ENCODE data around the gene HIVEP3.

Gene HIVEP3

DNA sequence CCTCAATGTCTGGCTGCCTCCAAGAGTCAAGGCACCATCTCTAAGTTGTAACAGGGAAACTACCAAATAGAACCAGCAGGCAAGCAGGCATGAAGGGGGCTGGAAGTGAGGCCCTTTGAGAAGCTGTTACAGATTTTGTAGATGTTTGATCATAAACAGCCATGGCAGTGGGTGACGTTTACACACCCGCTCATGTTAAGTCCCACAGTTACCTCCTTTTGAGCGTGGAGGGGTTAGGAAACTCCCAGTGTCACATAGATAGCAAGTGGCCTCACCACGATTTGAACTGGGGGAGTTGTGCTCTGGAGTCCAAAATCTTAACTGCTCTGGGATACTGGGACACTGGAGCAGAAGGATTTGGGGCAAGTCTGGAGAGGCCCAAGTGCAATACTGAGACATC lies 192.4 kb downstream of the HIVEP3 start:
- no peaks in the 10 kb centered on the region for H3K4me1 ChIP-seq (ENCODE audit: control insufficient read depth, insufficient read depth, low read length)
- H3K27ac ChIP-seq (ENCODE audit: extremely low read depth, low read depth, low read length) = no peak overlapping the region
- no peak overlapping the region for H3K4me3 ChIP-seq (ENCODE audit: low read depth, low read length)
- CTCF ChIA-PET = no interaction called here
- no peak for TF ChIP-seq ZNF24 (tag by site-specific recombination; IDR thresholded peaks at IDR 0.05)
- TF ChIP-seq ZNF138 (tag by site-specific recombination; IDR thresholded peaks at IDR 0.05; ENCODE audit: borderline replicate concordance) = no peak
- TF ChIP-seq, protein P1, sequence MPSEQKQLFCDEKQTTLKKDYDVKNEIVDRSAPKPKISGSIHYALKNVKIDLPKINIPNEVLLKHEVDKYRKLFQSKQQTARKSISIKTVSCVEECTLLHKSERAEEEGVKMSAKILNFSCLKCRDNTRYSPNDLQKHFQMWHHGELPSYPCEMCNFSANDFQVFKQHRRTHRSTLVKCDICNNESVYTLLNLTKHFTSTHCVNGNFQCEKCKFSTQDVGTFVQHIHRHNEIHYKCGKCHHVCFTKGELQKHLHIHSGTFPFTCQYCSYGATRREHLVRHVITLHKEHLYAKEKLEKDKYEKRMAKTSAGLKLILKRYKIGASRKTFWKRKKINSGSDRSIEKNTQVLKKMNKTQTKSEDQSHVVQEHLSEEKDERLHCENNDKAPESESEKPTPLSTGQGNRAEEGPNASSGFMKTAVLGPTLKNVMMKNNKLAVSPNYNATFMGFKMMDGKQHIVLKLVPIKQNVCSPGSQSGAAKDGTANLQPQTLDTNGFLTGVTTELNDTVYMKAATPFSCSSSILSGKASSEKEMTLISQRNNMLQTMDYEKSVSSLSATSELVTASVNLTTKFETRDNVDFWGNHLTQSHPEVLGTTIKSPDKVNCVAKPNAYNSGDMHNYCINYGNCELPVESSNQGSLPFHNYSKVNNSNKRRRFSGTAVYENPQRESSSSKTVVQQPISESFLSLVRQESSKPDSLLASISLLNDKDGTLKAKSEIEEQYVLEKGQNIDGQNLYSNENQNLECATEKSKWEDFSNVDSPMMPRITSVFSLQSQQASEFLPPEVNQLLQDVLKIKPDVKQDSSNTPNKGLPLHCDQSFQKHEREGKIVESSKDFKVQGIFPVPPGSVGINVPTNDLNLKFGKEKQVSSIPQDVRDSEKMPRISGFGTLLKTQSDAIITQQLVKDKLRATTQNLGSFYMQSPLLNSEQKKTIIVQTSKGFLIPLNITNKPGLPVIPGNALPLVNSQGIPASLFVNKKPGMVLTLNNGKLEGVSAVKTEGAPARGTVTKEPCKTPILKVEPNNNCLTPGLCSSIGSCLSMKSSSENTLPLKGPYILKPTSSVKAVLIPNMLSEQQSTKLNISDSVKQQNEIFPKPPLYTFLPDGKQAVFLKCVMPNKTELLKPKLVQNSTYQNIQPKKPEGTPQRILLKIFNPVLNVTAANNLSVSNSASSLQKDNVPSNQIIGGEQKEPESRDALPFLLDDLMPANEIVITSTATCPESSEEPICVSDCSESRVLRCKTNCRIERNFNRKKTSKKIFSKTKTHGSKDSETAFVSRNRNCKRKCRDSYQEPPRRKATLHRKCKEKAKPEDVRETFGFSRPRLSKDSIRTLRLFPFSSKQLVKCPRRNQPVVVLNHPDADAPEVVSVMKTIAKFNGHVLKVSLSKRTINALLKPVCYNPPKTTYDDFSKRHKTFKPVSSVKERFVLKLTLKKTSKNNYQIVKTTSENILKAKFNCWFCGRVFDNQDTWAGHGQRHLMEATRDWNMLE (tag by site-specific recombination; conservative IDR thresholded peaks at IDR 0.05; ENCODE audit: low read depth) = no peak
- TF ChIP-seq ZNF600 (tag by site-specific recombination; IDR thresholded peaks at IDR 0.05) = no peak
- no peak for TF ChIP-seq ZNF670 (tag by site-specific recombination; IDR thresholded peaks at IDR 0.05; ENCODE audit: low read depth)
- TF ChIP-seq ZNF777 (tag by site-specific recombination; IDR thresholded peaks at IDR 0.05; ENCODE audit: borderline replicate concordance) = no peak
- TF ChIP-seq ZFP69B (tag by site-specific recombination; IDR thresholded peaks at IDR 0.05) = no peak
- TF ChIP-seq, protein P2, sequence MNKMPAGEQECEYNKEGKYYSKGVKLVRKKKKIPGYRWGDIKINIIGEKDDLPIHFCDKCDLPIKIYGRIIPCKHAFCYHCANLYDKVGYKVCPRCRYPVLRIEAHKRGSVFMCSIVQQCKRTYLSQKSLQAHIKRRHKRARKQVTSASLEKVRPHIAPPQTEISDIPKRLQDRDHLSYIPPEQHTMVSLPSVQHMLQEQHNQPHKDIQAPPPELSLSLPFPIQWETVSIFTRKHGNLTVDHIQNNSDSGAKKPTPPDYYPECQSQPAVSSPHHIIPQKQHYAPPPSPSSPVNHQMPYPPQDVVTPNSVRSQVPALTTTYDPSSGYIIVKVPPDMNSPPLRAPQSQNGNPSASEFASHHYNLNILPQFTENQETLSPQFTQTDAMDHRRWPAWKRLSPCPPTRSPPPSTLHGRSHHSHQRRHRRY (tag by site-specific recombination; IDR thresholded peaks at IDR 0.05) = no peak
- TF ChIP-seq ZNF768 (tag by site-specific recombination; IDR thresholded peaks at IDR 0.05) = no peak
- no peak for TF ChIP-seq ZNF354C (tag by site-specific recombination; IDR thresholded peaks at IDR 0.05; ENCODE audit: borderline replicate concordance, low read depth)
- TF ChIP-seq, protein P3, sequence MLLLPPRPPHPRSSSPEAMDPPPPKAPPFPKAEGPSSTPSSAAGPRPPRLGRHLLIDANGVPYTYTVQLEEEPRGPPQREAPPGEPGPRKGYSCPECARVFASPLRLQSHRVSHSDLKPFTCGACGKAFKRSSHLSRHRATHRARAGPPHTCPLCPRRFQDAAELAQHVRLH (tag by site-specific recombination; IDR thresholded peaks at IDR 0.05) = no peak
- TF ChIP-seq ZNF791 (tag by site-specific recombination; IDR thresholded peaks at IDR 0.05) = no peak
- no peak for TF ChIP-seq ZNF211 (tag by site-specific recombination; IDR thresholded peaks at IDR 0.05; ENCODE audit: low read depth)
- no peak for TF ChIP-seq FEZF1 (tag by site-specific recombination; IDR thresholded peaks at IDR 0.05)
- TF ChIP-seq ZBTB7A (tag by site-specific recombination; IDR thresholded peaks at IDR 0.05; ENCODE audit: low read depth) = no peak
- no peak for TF ChIP-seq ZNF248 (tag by site-specific recombination; IDR thresholded peaks at IDR 0.05)
- TF ChIP-seq ZNF560 (tag by site-specific recombination; IDR thresholded peaks at IDR 0.05; ENCODE audit: borderline replicate concordance) = no peak
- no peak for TF ChIP-seq ZNF10 (tag by site-specific recombination; IDR thresholded peaks at IDR 0.05)
- POLR2A ChIA-PET = no interaction called here
- H3K36me3 ChIP-seq (ENCODE audit: control insufficient read depth in 2 of 2, insufficient read depth in 1 of 2, low read length in 2 of 2) = no peaks in the 10 kb centered on the region
- H3K9me3 ChIP-seq (ENCODE audit: control insufficient read depth, insufficient read depth, low read depth, low read length) = no peaks in the 10 kb centered on the region

DNA sequence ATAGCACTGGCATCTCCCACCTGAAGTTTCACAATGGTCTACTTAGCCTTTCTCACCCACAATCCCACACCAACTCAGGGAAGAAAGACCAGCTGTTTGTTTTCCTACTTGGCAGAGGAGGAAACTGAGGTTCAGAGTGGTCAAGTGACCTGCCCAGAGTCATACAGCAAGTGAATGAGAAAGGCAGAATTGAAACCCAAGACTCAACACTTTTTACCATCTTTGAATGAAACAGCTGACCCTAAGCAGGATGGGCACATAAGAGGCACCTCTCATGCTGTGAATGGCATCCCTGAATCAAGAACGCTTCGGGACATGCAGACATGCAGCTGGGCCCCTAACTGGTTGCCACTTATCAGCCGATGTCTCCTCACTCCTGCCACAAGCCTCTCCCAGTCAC lies 193.8 kb downstream of the HIVEP3 start:
- CTCF ChIA-PET = no interaction called here
- TF ChIP-seq ZBTB7A (tag by site-specific recombination; IDR thresholded peaks at IDR 0.05; ENCODE audit: low read depth) (no peak), MZF1 (tag by site-specific recombination; IDR thresholded peaks at IDR 0.05; ENCODE audit: borderline replicate concordance) (no peak), ZNF354C (tag by site-specific recombination; IDR thresholded peaks at IDR 0.05; ENCODE audit: borderline replicate concordance, low read depth) (no peak), ZNF350 (tag by site-specific recombination; IDR thresholded peaks at IDR 0.05) (no peak), ZNF791 (tag by site-specific recombination; IDR thresholded peaks at IDR 0.05) (no peak), MEIS1 (CRISPR knock-in tag; IDR thresholded peaks at IDR 0.05; ENCODE audit: borderline replicate concordance) (no peak)
- TF ChIP-seq, protein P4, sequence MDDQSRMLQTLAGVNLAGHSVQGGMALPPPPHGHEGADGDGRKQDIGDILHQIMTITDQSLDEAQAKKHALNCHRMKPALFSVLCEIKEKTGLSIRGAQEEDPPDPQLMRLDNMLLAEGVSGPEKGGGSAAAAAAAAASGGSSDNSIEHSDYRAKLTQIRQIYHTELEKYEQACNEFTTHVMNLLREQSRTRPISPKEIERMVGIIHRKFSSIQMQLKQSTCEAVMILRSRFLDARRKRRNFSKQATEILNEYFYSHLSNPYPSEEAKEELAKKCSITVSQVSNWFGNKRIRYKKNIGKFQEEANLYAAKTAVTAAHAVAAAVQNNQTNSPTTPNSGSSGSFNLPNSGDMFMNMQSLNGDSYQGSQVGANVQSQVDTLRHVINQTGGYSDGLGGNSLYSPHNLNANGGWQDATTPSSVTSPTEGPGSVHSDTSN (CRISPR knock-in tag; IDR thresholded peaks at IDR 0.05) = no peak
- TF ChIP-seq, protein P5, sequence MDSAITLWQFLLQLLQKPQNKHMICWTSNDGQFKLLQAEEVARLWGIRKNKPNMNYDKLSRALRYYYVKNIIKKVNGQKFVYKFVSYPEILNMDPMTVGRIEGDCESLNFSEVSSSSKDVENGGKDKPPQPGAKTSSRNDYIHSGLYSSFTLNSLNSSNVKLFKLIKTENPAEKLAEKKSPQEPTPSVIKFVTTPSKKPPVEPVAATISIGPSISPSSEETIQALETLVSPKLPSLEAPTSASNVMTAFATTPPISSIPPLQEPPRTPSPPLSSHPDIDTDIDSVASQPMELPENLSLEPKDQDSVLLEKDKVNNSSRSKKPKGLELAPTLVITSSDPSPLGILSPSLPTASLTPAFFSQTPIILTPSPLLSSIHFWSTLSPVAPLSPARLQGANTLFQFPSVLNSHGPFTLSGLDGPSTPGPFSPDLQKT (IDR thresholded peaks at IDR 0.05; ENCODE audit: borderline replicate concordance, low read depth, low read length) = no peak

More for the DNA sequence above, 193.8 kb downstream of the HIVEP3 start:
- no peak overlapping the region for H3K4me3 ChIP-seq (ENCODE audit: low read depth, low read length)
- no peaks in the 10 kb centered on the region for H3K36me3 ChIP-seq (ENCODE audit: control insufficient read depth in 2 of 2, insufficient read depth in 1 of 2, low read length in 2 of 2)
- no peaks in the 10 kb centered on the region for H3K9me3 ChIP-seq (ENCODE audit: control insufficient read depth, insufficient read depth, low read depth, low read length)
- POLR2A ChIA-PET = no interaction called here
- H3K4me1 ChIP-seq (ENCODE audit: control insufficient read depth, insufficient read depth, low read length) = no peaks in the 10 kb centered on the region
- no peak overlapping the region for H3K27ac ChIP-seq (ENCODE audit: extremely low read depth, low read depth, low read length)

All from HEK293 (cell line).